ENCODE data around the gene EEA1. TPM values are rescaled to one million over a fixed set of nuclear protein-coding genes. Genes with fewer than 3 reads are reported as not detected.

The EEA1 gene
- total and polyA plus RNA-seq, 2 of the 4 experiments (the other 2 are of a cell fraction) = 4.6 to 12.5 TPM

DNA sequence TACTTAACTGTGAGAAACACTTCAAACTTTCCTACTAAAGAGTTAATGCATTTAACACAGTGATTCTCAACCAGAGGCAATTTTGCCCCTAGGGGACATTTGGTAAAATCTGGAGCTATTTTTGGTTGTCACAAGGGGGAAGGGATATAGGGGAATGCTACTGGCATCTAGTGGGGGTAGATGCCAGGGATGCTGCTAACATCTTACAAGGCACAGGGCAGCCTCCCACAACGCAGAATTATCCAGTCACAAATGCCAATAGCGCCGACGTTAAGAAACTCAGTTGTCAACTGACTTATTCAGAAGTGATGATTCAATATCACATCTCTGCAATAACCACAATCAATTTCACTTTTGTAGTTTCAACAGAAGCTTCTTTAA is 2.0 kb downstream of the EEA1 start:
- peak overlapping the region; percentile 93 for H2BK5ac ChIP-seq (ENCODE audit: low read depth, low read length, poor library complexity, severe bottlenecking)
- intact Hi-C loops (cut with micrococcal nuclease) = loop anchor here (5.0 kb wide), 2 partner anchors 45 to 490 kb away; no protein-coding TSS in a partner anchor
- DNase-seq (peak; percentile 28), ATAC-seq (ENCODE audit: low read depth) (no peak)
- peak overlapping the region; percentile 19; the same call in 1 of the 2 replicates for H3K27ac ChIP-seq (ENCODE audit: insufficient read depth, low read length)
- dilution Hi-C loops (cut with HindIII; ENCODE audit: low sequenced_read_pairs, unreplicated experiment) = no loop called here
- no CpG with 5 or more reads among the region's 4 CpGs for WGBS, 2 experiments (ENCODE audit: extremely low coverage in 2 of 2, insufficient read length in 1 of 2)
- H3K4ac ChIP-seq (ENCODE audit: low read depth, low read length) = 0 out of 2 replicates have a peak overlapping the region, but pooled peaks have one; percentile 14
- peak overlapping the region; percentile 98 for H3K4me2 ChIP-seq (ENCODE audit: low read depth, low read length)
- peak overlapping the region; percentile 14 for H3K4me3 ChIP-seq (ENCODE audit: insufficient read depth, low read depth, low read length)
- no peak overlapping the region for H2AK9ac ChIP-seq (replicated peaks; ENCODE audit: low read depth, low read length, poor library complexity)
- no peak overlapping the region for H2BK15ac ChIP-seq (ENCODE audit: low read depth, low read length)
- H3K27me3 ChIP-seq (ENCODE audit: control insufficient read depth, insufficient read depth, low read length) = no peaks in the 10 kb centered on the region
- POLR2A ChIA-PET (ENCODE audit: unreplicated experiment) = interaction anchor here (0.6 to 0.7 kb wide), 2 partner anchors 17 to 27 kb away, joined by 3 read pairs; no protein-coding TSS in a partner anchor
- H3K9me3 ChIP-seq (ENCODE audit: control insufficient read depth, insufficient read depth, low read length) = no peaks in the 10 kb centered on the region
- no peak for TF ChIP-seq CEBPB (IDR thresholded peaks at IDR 0.05; ENCODE audit: low read depth, low read length)
- TF ChIP-seq, protein P1, sequence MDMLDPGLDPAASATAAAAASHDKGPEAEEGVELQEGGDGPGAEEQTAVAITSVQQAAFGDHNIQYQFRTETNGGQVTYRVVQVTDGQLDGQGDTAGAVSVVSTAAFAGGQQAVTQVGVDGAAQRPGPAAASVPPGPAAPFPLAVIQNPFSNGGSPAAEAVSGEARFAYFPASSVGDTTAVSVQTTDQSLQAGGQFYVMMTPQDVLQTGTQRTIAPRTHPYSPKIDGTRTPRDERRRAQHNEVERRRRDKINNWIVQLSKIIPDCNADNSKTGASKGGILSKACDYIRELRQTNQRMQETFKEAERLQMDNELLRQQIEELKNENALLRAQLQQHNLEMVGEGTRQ (IDR thresholded peaks at IDR 0.05; ENCODE audit: low read depth, low read length) = no peak
- no peak for TF ChIP-seq POLR2A (IDR thresholded peaks at IDR 0.05; ENCODE audit: low read depth, low read length)
- TF ChIP-seq, protein P2, sequence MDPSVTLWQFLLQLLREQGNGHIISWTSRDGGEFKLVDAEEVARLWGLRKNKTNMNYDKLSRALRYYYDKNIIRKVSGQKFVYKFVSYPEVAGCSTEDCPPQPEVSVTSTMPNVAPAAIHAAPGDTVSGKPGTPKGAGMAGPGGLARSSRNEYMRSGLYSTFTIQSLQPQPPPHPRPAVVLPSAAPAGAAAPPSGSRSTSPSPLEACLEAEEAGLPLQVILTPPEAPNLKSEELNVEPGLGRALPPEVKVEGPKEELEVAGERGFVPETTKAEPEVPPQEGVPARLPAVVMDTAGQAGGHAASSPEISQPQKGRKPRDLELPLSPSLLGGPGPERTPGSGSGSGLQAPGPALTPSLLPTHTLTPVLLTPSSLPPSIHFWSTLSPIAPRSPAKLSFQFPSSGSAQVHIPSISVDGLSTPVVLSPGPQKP (IDR thresholded peaks at IDR 0.05; ENCODE audit: borderline replicate concordance, low read depth, low read length) = no peak
- TF ChIP-seq, protein P3, sequence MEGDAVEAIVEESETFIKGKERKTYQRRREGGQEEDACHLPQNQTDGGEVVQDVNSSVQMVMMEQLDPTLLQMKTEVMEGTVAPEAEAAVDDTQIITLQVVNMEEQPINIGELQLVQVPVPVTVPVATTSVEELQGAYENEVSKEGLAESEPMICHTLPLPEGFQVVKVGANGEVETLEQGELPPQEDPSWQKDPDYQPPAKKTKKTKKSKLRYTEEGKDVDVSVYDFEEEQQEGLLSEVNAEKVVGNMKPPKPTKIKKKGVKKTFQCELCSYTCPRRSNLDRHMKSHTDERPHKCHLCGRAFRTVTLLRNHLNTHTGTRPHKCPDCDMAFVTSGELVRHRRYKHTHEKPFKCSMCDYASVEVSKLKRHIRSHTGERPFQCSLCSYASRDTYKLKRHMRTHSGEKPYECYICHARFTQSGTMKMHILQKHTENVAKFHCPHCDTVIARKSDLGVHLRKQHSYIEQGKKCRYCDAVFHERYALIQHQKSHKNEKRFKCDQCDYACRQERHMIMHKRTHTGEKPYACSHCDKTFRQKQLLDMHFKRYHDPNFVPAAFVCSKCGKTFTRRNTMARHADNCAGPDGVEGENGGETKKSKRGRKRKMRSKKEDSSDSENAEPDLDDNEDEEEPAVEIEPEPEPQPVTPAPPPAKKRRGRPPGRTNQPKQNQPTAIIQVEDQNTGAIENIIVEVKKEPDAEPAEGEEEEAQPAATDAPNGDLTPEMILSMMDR (conservative IDR thresholded peaks at IDR 0.05; ENCODE audit: low read depth, low read length) = 0 out of 2 replicates have a peak, but pooled peaks have one; percentile 23
- TF ChIP-seq MXI1 (IDR thresholded peaks at IDR 0.05; ENCODE audit: borderline replicate concordance, low read depth, low read length) = no peak
- H3K36me3 ChIP-seq (ENCODE audit: control insufficient read depth, insufficient read depth, low read length) = no peaks in the 10 kb centered on the region
- peaks cover 8% of the 10 kb centered on the region for H3K4me1 ChIP-seq (ENCODE audit: control insufficient read depth, insufficient read depth, low read length)
- no peak overlapping the region for H2BK20ac ChIP-seq (ENCODE audit: low read depth, low read length)
- H3K79me1 ChIP-seq (ENCODE audit: low read depth in 1 of 2, low read length in 2 of 2) = peaks cover 4 to 38% of the 10 kb centered on the region in 2 experiments; a peak in 2 of 4 replicates
- H3K56ac ChIP-seq (ENCODE audit: extremely low read depth, insufficient read depth, low read length) = no peak overlapping the region
- H4K8ac ChIP-seq (ENCODE audit: low read depth in 2 of 2, low read length in 2 of 2) = no peak overlapping the region; a peak in 1 of 4 replicates
- peaks cover 29% of the 10 kb centered on the region for H4K20me1 ChIP-seq (ENCODE audit: insufficient read depth, low read length)
- peaks cover 6% of the 10 kb centered on the region for H3K9me1 ChIP-seq (ENCODE audit: insufficient read depth, low read length)
- H3K23ac ChIP-seq (ENCODE audit: low read depth, low read length) = 0 out of 2 replicates have a peak overlapping the region, but pooled peaks have one; percentile 18
- H3K18ac ChIP-seq (ENCODE audit: low read depth, low read length) = peak overlapping the region; percentile 31; the same call in 1 of the 2 replicates
- CTCF ChIA-PET = interaction anchor here (1.0 to 1.6 kb wide), 5 partner anchors 17 to 139 kb away, joined by 3 read pairs; no protein-coding TSS in a partner anchor
- H4K5ac ChIP-seq (ENCODE audit: low read depth, low read length) = no peak overlapping the region
- no peak overlapping the region; the same call in 1 of the 2 replicates for H4K91ac ChIP-seq (ENCODE audit: insufficient read depth, low read depth, low read length)
- H2BK120ac ChIP-seq (ENCODE audit: low read depth, low read length) = no peak overlapping the region
- H3K9ac ChIP-seq (ENCODE audit: low read depth, low read length) = peak overlapping the region; percentile 8
- H3K14ac ChIP-seq (replicated peaks; ENCODE audit: low read depth, low read length) = 0 out of 2 replicates have a peak overlapping the region, but pooled peaks have one; percentile 5
- no peak overlapping the region for H2AFZ ChIP-seq (replicated peaks; ENCODE audit: low read length, poor library complexity)
- TSS peak; percentile 33 for BruUV-seq (replicated peaks)
- peak overlapping the region; percentile 37; the same call in 1 of the 2 replicates for H2AK5ac ChIP-seq (ENCODE audit: low read depth, low read length)
- in situ Hi-C loops (cut with MboI; ENCODE audit: low sequenced_read_pairs) = no loop called here
